ENCODE results near the gene PATZ1. TPM values are rescaled to one million over a fixed set of nuclear protein-coding genes. Genes with fewer than 3 reads are reported as not detected.

Gene PATZ1
- total and polyA plus RNA-seq, 9 of the 15 experiments (the other 6 are each of a cell fraction or from before 2014, with no cell fraction given) = 0.63 to 7.8 (median 4.2) TPM

GRCh38 chr22:31333641-31334040 lies 12.5 kb downstream of the PATZ1 start:
- POLR2A ChIA-PET = interaction anchor here (0.5 to 1.5 kb wide), 4 partner anchors 15 to 131 kb away, joined by 3 read pairs; no protein-coding TSS in a partner anchor
- Histone ChIP-seq H3K9ac (ENCODE audit: insufficient read depth in 1 of 2, low read depth in 2 of 2, low read length in 2 of 2) (no peak overlapping the region), H3K9me1 (ENCODE audit: control insufficient read depth, insufficient read depth, low read length) (no peaks in the 10 kb centered on the region), H3K9me3 (replicated peaks; ENCODE audit: control insufficient read depth, insufficient read depth, low read depth, low read length) (no peaks in the 10 kb centered on the region), H4K20me1 (replicated peaks; ENCODE audit: control insufficient read depth, insufficient read depth, low read length) (no peaks in the 10 kb centered on the region), H3K4me2 (ENCODE audit: insufficient read depth, low read length) (no peak overlapping the region), H3K27ac (ENCODE audit: extremely low read depth, low read depth, low read length) (no peak overlapping the region), H3K4me3 (no peak overlapping the region), H3K79me2 (ENCODE audit: control insufficient read depth, insufficient read depth, low read length) (no peaks in the 10 kb centered on the region), H3K27me3 (ENCODE audit: control insufficient read depth in 2 of 2, insufficient read depth in 2 of 2, low read length in 2 of 2) (no peaks in the 10 kb centered on the region), H2AFZ (ENCODE audit: low read depth, low read length) (no peak overlapping the region), H3K36me3 (ENCODE audit: control insufficient read depth, insufficient read depth, low read length) (peaks cover 31% of the 10 kb centered on the region; the same call in 2 of the 3 replicates), H3K4me1 (replicated peaks in 1 of 2; ENCODE audit: control insufficient read depth in 2 of 2, insufficient read depth in 2 of 2, low read length in 2 of 2) (no peaks in the 10 kb centered on the region; a peak in 1 of 5 replicates)
- DNase-seq (ENCODE audit: extremely low read depth in 1 of 4, low spot score in 3 of 4) (no peak), FAIRE-seq (no peak), ATAC-seq (no peak)
- WGBS (ENCODE audit: insufficient coverage, low coverage, missing lambda C conversion rate) = 82% methylated on average over 2 of the region's 2 CpGs
- in situ Hi-C loops (cut with MboI) (no loop called here), intact Hi-C loops (cut with micrococcal nuclease) (no loop called here)
- CTCF ChIA-PET (ENCODE audit: low intra/inter-chr PET ratio) = no interaction called here
- no TSS peak for BruUV-seq (replicated peaks)
- TF ChIP-seq TFAP4 (CRISPR knock-in tag; IDR thresholded peaks at IDR 0.05; ENCODE audit: borderline replicate concordance) = no peak
- TF ChIP-seq ETS2 (tag; IDR thresholded peaks at IDR 0.05; ENCODE audit: borderline replicate concordance, poor library complexity, severe bottlenecking) = no peak
- TF ChIP-seq XRCC3 (IDR thresholded peaks at IDR 0.05) = no peak
- TF ChIP-seq, protein P1, sequence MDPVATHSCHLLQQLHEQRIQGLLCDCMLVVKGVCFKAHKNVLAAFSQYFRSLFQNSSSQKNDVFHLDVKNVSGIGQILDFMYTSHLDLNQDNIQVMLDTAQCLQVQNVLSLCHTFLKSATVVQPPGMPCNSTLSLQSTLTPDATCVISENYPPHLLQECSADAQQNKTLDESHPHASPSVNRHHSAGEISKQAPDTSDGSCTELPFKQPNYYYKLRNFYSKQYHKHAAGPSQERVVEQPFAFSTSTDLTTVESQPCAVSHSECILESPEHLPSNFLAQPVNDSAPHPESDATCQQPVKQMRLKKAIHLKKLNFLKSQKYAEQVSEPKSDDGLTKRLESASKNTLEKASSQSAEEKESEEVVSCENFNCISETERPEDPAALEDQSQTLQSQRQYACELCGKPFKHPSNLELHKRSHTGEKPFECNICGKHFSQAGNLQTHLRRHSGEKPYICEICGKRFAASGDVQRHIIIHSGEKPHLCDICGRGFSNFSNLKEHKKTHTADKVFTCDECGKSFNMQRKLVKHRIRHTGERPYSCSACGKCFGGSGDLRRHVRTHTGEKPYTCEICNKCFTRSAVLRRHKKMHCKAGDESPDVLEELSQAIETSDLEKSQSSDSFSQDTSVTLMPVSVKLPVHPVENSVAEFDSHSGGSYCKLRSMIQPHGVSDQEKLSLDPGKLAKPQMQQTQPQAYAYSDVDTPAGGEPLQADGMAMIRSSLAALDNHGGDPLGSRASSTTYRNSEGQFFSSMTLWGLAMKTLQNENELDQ (CRISPR knock-in tag; IDR thresholded peaks at IDR 0.05; ENCODE audit: borderline replicate concordance) = no peak
- TF ChIP-seq, protein P2, sequence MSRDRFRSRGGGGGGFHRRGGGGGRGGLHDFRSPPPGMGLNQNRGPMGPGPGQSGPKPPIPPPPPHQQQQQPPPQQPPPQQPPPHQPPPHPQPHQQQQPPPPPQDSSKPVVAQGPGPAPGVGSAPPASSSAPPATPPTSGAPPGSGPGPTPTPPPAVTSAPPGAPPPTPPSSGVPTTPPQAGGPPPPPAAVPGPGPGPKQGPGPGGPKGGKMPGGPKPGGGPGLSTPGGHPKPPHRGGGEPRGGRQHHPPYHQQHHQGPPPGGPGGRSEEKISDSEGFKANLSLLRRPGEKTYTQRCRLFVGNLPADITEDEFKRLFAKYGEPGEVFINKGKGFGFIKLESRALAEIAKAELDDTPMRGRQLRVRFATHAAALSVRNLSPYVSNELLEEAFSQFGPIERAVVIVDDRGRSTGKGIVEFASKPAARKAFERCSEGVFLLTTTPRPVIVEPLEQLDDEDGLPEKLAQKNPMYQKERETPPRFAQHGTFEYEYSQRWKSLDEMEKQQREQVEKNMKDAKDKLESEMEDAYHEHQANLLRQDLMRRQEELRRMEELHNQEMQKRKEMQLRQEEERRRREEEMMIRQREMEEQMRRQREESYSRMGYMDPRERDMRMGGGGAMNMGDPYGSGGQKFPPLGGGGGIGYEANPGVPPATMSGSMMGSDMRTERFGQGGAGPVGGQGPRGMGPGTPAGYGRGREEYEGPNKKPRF (IDR thresholded peaks at IDR 0.05; ENCODE audit: low read depth, low read length) = no peak
- TF ChIP-seq ZNF785 (CRISPR knock-in tag; IDR thresholded peaks at IDR 0.05) = no peak
- TF ChIP-seq POLR2B (IDR thresholded peaks at IDR 0.05; ENCODE audit: low read depth, partially characterized antibody) = no peak
- no peak for TF ChIP-seq SMARCB1 (IDR thresholded peaks at IDR 0.05; ENCODE audit: insufficient read length, low read depth)
- no peak for TF ChIP-seq TSHZ1 (CRISPR knock-in tag; IDR thresholded peaks at IDR 0.05)
- no peak for TF ChIP-seq CREM (IDR thresholded peaks at IDR 0.05; ENCODE audit: low read depth)
- no peak for TF ChIP-seq ZFX (CRISPR knock-in tag; IDR thresholded peaks at IDR 0.05)

All from K562 (cell line).